Stimulated activated memory B cell treated with anti-CD40 and anti-IgM and Interleukin-4, amounts not matched to agents 10 μg/mL and 1 μg/mL and 100 μg/mL, for 72 hours (primary cell): Measurements from ENCODE around the gene PRM1.

Experiments used
- ATAC-seq: fragments of 150-1000 bp; cut with Tn5 transposase; 2 replicates; pipeline ENCODE4 v1.10.0; 2021
- H3K27ac Mint-ChIP-seq: one replicate; pipeline ENCODE4 v1.8.0; 2022; ENCODE audit warnings: mild to moderate bottlenecking, mixed read lengths
- H3K27me3 Mint-ChIP-seq: one replicate; pipeline ENCODE4 v1.8.0; 2022; ENCODE audit warnings: mixed read lengths
- H3K36me3 Mint-ChIP-seq: one replicate; pipeline ENCODE4 v1.8.0; 2022; ENCODE audit warnings: mixed read lengths
- H3K4me1 Mint-ChIP-seq: one replicate; pipeline ENCODE4 v1.8.0; 2022; ENCODE audit warnings: mixed read lengths
- H3K4me3 Mint-ChIP-seq: one replicate; pipeline ENCODE4 v1.8.0; 2022; ENCODE audit warnings: mild to moderate bottlenecking, moderate library complexity, mixed read lengths
- H3K9me3 Mint-ChIP-seq: one replicate; pipeline ENCODE4 v1.8.0; 2022; ENCODE audit warnings: mixed read lengths

PRM1 gene

GRCh38 chr16:11232302-11232851 lies 48.8 kb downstream of the PRM1 start:
- peaks cover 45% of the 10 kb centered on the region for H3K4me1 Mint-ChIP-seq
- H3K27ac Mint-ChIP-seq: peak overlapping the region; percentile 92
- no peaks in the 10 kb centered on the region for H3K27me3 Mint-ChIP-seq

GRCh38 chr16:11231367-11231970 lies 49.7 kb downstream of the PRM1 start:
- peak overlapping the region; percentile 92 for H3K27ac Mint-ChIP-seq

More at GRCh38 chr16:11232302-11232851, 48.8 kb downstream of the PRM1 start:
- no peaks in the 10 kb centered on the region for H3K9me3 Mint-ChIP-seq
- no peaks in the 10 kb centered on the region for H3K36me3 Mint-ChIP-seq
- ATAC-seq: no peak
- H3K4me3 Mint-ChIP-seq: peak overlapping the region; percentile 67

More at GRCh38 chr16:11231367-11231970, 49.7 kb downstream of the PRM1 start:
- Mint-ChIP-seq H3K27me3 (no peaks in the 10 kb centered on the region), H3K36me3 (no peaks in the 10 kb centered on the region), H3K4me1 (peaks cover 47% of the 10 kb centered on the region), H3K9me3 (no peaks in the 10 kb centered on the region), H3K4me3 (no peak overlapping the region)
- no peak for ATAC-seq
